Smooth muscle cell (in vitro differentiated cells): Measurements from ENCODE around the gene TRIM67. TPM values are rescaled to one million over a fixed set of nuclear protein-coding genes. Genes with fewer than 3 reads are reported as not detected.

Source experiments
- DNase-seq: peaks from one replicate; lab custom pipeline; 2025; ENCODE audit not compliant: unreplicated experiment; lab: John Stamatoyannopoulos, UW
- H2AFZ ChIP-seq: fragments of 200-600 bp; sonication (generic); 2 replicates; pipeline ENCODE4 v1.6.0; 2016; ENCODE audit warnings: antibody characterized with exemption, low read depth, mild to moderate bottlenecking
- H3F3A ChIP-seq: fragments of 200-600 bp; sonication (generic); 2 replicates; pipeline ENCODE4 v1.6.0; 2017; ENCODE audit warnings: antibody characterized with exemption, low read depth
- H3K27ac ChIP-seq: fragments of 200-600 bp; sonication (generic); 2 replicates; pipeline ENCODE4 v1.5.1; 2016; ENCODE audit warnings: low read depth, mild to moderate bottlenecking
- H3K27me3 ChIP-seq: fragments of 200-600 bp; sonication (generic); 2 replicates; pipeline ENCODE4 v1.6.1; 2016; ENCODE audit warnings: low read depth, mild to moderate bottlenecking
- H3K36me3 ChIP-seq: fragments of 200-600 bp; sonication (generic); 2 replicates; pipeline ENCODE4 v1.5.1; 2016; ENCODE audit warnings: low read depth
- H3K4me1 ChIP-seq: fragments of 200-600 bp; sonication (generic); 2 replicates; pipeline ENCODE4 v1.5.1; 2016; ENCODE audit warnings: low read depth
- H3K4me2 ChIP-seq: fragments of 200-600 bp; sonication (generic); 2 replicates; pipeline ENCODE4 v1.6.0; 2016; ENCODE audit warnings: mild to moderate bottlenecking
- H3K4me3 ChIP-seq: fragments of 200-600 bp; sonication (generic); 2 replicates; pipeline ENCODE4 v1.5.1; 2016; ENCODE audit warnings: mild to moderate bottlenecking
- H3K79me2 ChIP-seq: fragments of 200-600 bp; sonication (generic); 2 replicates; pipeline ENCODE4 v1.6.0; 2016; ENCODE audit warnings: low read depth, mild to moderate bottlenecking
- H3K9ac ChIP-seq: fragments of 200-600 bp; sonication (generic); 2 replicates; pipeline ENCODE4 v1.6.0; 2016; ENCODE audit warnings: low read depth
- H3K9me3 ChIP-seq: fragments of 200-600 bp; sonication (generic); replicated peaks from 2 replicates; pipeline ENCODE4 v1.5.1; 2016; ENCODE audit warnings: low read depth
- H4K20me1 ChIP-seq: fragments of 200-600 bp; sonication (generic); 2 replicates; pipeline ENCODE4 v1.6.0; 2016; ENCODE audit warnings: low read depth
- CTCF ChIP-seq: fragments of 200-600 bp; sonication (generic); IDR thresholded peaks from 2 replicates; pipeline ENCODE4 v1.5.1; 2017; ENCODE audit warnings: borderline replicate concordance, mild to moderate bottlenecking, antibody characterized with exemption; ENCODE audit not compliant: insufficient read depth, poor library complexity, severe bottlenecking
- WGBS: methylation state at CpG from one replicate; pipeline ENCODE4 v1.1.7; 2016; ENCODE audit warnings: low lambda C conversion rate; 5-methylcytosine and 5-hydroxymethylcytosine counted together
- polyA plus RNA-seq: library from polyadenylated mRNA; unstranded; fragments of >200 nt; fragmentation: Nextera tagmentation; extraction: Ambion mirVana; gene quantifications from 2 replicates; pipeline ENCODE4 v1.2.1, GENCODE V29; 2016
- total RNA-seq: library from RNA; depleted of rRNA; stranded (reverse); fragments of >200 nt; gene quantifications from 2 replicates; pipeline ENCODE4 v1.2.3, GENCODE V29; 2014

TRIM67 gene
- total and polyA plus RNA-seq, 2 experiments from 2014 or later, result 0.04 to 0.25 TPM

DNA sequence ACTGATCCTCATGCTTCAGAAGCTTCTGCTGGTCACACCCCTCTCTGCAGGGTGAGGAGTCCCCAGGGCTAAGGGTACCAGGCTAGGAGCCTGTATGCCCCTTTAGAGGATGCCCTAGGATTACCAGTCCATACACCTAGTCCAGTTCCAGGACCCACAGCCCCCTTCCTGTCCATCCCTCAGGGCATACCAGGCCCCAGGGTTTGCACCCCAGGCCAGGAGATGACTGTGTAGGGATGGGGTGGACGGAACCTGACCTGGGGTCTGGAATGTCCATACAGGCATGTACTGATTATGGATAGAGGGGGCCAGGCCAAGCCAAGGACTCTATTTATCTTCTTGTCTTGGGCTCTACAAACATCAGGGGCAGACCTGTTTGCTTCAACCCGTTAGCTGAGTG is 34.9 kb downstream of the TRIM67 start:
- no peak for DNase-seq
- TF ChIP-seq CTCF, result no peak
- no peak overlapping the region for H3K27ac ChIP-seq
- no peaks in the 10 kb centered on the region for H3K79me2 ChIP-seq
- H3K9ac ChIP-seq, result no peak overlapping the region
- H3F3A ChIP-seq, result no peaks in the 10 kb centered on the region
- 88% methylated on average over 2 of the region's 2 CpGs for WGBS
- H3K9me3 ChIP-seq, result no peaks in the 10 kb centered on the region
- H2AFZ ChIP-seq, result no peak overlapping the region
- H3K4me2 ChIP-seq, result no peak overlapping the region
- no peak overlapping the region for H3K4me3 ChIP-seq
- peaks cover 6% of the 10 kb centered on the region for H3K27me3 ChIP-seq
- H3K4me1 ChIP-seq, result no peaks in the 10 kb centered on the region
- no peaks in the 10 kb centered on the region for H4K20me1 ChIP-seq
- H3K36me3 ChIP-seq, result no peaks in the 10 kb centered on the region

- 97% methylated on average over 7 of the region's 7 CpGs for WGBS
- no peak overlapping the region for H3K4me3 ChIP-seq
- H4K20me1 ChIP-seq, result no peaks in the 10 kb centered on the region
- no peak for TF ChIP-seq CTCF
- H3K4me2 ChIP-seq, result no peak overlapping the region
- H3F3A ChIP-seq, result no peaks in the 10 kb centered on the region
- peak overlapping the region; percentile 44 for H3K27ac ChIP-seq
- H3K9me3 ChIP-seq, result no peaks in the 10 kb centered on the region
- peaks cover 31% of the 10 kb centered on the region for H3K27me3 ChIP-seq
- H3K36me3 ChIP-seq, result no peaks in the 10 kb centered on the region
- H3K4me1 ChIP-seq, result no peaks in the 10 kb centered on the region
- no peaks in the 10 kb centered on the region for H3K79me2 ChIP-seq
- no peak for DNase-seq
- H2AFZ ChIP-seq, result no peak overlapping the region
- H3K9ac ChIP-seq, result no peak overlapping the region
These were observed 38.0 kb downstream of the TRIM67 start for GRCh38 chr1:231199868-231200267.

DNA sequence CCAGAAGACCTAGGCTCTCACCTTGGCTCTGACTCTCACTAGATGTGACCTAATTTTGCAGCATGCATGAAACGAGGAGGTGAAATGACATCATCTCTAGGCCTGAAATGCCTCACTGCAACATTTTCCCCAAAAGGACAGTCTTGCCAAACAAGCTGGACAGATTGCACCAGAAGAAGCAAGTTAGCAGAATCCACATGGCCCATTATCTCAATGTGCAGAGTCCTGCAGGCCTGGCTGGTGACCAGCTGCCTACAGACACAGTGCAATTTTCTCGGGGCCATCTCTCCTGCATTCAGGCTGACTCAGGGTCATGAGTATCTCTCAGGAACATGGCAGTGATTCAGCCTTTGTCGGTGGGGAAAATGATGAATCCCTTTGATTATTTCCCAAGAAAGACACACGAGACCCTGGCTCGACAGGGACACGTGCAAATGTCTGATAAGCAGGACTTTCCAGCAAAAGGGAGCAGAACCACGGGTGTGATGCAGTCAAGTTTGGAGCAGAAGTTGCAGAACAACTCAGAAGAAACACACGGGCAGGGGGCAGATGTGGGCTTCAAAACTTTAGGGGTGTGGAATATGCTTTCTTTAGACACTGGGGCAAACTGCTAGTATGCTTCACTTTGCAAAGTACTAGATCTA is 38.7 kb downstream of the TRIM67 start:
- H3K4me3 ChIP-seq, result no peak overlapping the region
- H3K27me3 ChIP-seq, result peaks cover 36% of the 10 kb centered on the region
- H3K9ac ChIP-seq, result no peak overlapping the region
- H2AFZ ChIP-seq, result no peak overlapping the region
- no peaks in the 10 kb centered on the region for H4K20me1 ChIP-seq
- no peak overlapping the region for H3K4me2 ChIP-seq
- TF ChIP-seq CTCF, result no peak
- no peaks in the 10 kb centered on the region for H3K4me1 ChIP-seq
- H3K79me2 ChIP-seq, result no peaks in the 10 kb centered on the region
- DNase-seq, result peak; percentile 12
- no peaks in the 10 kb centered on the region for H3K36me3 ChIP-seq
- H3K27ac ChIP-seq, result peak overlapping the region; percentile 44
- no peaks in the 10 kb centered on the region for H3K9me3 ChIP-seq
- H3F3A ChIP-seq, result no peaks in the 10 kb centered on the region
- WGBS, result 19% methylated on average over 8 of the region's 8 CpGs

DNA sequence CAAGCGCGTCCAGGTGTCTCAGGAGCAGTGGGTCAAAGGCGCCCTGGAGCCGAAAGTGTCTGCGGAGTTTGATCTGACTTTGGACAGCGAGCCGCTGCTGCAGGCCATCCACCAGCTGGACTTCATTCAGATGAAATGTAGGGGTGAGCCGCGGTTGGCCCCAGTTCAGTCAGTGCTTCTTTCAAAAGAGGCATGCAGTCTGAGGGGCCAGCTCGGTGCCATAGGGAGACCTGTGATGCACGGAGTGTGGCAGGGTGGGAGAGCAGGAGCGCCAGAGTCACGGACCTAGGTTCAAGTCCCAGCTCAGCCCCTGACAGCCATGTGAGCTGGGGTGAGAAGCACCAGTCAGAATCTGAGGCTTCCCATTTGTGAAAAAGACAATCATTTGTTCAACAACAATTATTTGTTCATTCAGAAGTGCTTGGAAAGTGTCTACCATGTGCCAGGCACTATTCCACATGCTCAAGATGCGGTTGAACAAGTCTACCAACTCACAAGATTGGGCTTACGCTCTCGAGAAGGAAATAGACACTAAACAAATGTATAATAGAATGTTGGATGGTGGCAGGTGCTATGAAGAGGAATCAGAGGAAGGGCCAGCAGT is 39.6 kb downstream of the TRIM67 start:
- H2AFZ ChIP-seq, result no peak overlapping the region
- no peaks in the 10 kb centered on the region for H3K36me3 ChIP-seq
- TF ChIP-seq CTCF, result no peak
- H3K4me2 ChIP-seq, result no peak overlapping the region
- peaks cover 33% of the 10 kb centered on the region for H3K27me3 ChIP-seq
- H3F3A ChIP-seq, result no peaks in the 10 kb centered on the region
- no peaks in the 10 kb centered on the region for H3K79me2 ChIP-seq
- H3K9ac ChIP-seq, result no peak overlapping the region
- H3K4me1 ChIP-seq, result no peaks in the 10 kb centered on the region
- WGBS, result 92% methylated on average over 16 of the region's 16 CpGs
- no peak for DNase-seq
- H3K4me3 ChIP-seq, result no peak overlapping the region
- H4K20me1 ChIP-seq, result no peaks in the 10 kb centered on the region
- H3K9me3 ChIP-seq, result no peaks in the 10 kb centered on the region
- H3K27ac ChIP-seq, result no peak overlapping the region
